Measurements from ENCODE around the gene GAS5. TPM values are rescaled to one million over a fixed set of nuclear protein-coding genes. Genes with fewer than 3 reads are reported as not detected.

GAS5 gene
- total RNA-seq, 2 donors from 2014 or later = 646 to 717 TPM

GRCh38 chr1:173824315-173825081 is 43.3 kb downstream of the GAS5 start, which contains the start of the genes CENPL and DARS2:
Gene CENPL, minus strand, starts transcription at chr1:173824883. Its CDS starts 13,584 bp downstream, at chr1:173811299.
Gene DARS2, plus strand, starts transcription at chr1:173824673. Its CDS starts 557 bp downstream, at chr1:173825230.
- Mint-ChIP-seq H3K36me3 (ENCODE audit: low read depth) (peaks cover 71% of the 10 kb centered on the region), H3K27me3 (no peaks in the 10 kb centered on the region), H3K4me3 (peak within 1 kb of the TSS; percentile 92), H3K4me1 (peaks cover 33% of the 10 kb centered on the region), H3K27ac (peak within 1 kb of the TSS; percentile 97), H3K9me3 (no peaks in the 10 kb centered on the region)
- peak; percentile 91 for ATAC-seq (replicated peaks)

DNA sequence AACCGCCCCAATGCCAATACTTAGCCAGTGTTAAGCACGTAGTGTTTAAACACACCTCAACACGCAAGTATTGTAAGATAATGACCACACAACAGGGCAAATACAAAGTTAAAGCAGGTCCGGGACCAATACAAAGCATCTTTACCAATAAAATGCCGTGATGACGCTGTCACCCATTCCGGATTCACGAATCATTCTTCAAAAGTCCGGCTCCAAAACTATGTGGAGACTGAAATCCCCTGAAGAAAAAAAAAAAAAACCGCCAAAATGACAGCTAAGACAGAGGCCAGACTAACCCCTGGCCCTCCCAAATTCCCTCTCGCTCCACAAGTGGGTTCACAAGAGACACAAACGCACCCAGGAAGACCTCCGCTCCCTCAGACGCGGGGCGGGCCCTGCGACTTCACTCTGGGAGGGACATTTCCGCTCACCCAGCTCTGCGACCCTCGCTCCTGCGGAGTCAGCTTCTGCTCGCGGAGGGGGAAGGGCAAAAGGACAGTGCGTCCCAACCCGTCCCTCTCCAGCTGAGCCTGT is 43.9 kb downstream of the GAS5 start:
- peaks cover 33% of the 10 kb centered on the region for H3K4me1 Mint-ChIP-seq
- peak; percentile 48 for ATAC-seq (replicated peaks)
- no peaks in the 10 kb centered on the region for H3K9me3 Mint-ChIP-seq
- no peaks in the 10 kb centered on the region for H3K27me3 Mint-ChIP-seq
- H3K4me3 Mint-ChIP-seq = peak overlapping the region; percentile 92
- peaks cover 67% of the 10 kb centered on the region for H3K36me3 Mint-ChIP-seq (ENCODE audit: low read depth)
- H3K27ac Mint-ChIP-seq = peak overlapping the region; percentile 97

GRCh38 chr1:173821680-173822079 is 46.1 kb downstream of the GAS5 start:
- H3K36me3 Mint-ChIP-seq (ENCODE audit: low read depth) = peaks cover 69% of the 10 kb centered on the region

GRCh38 chr1:173818459-173818858 is 49.3 kb downstream of the GAS5 start:
- ATAC-seq (replicated peaks) = no peak
- H3K9me3 Mint-ChIP-seq = no peaks in the 10 kb centered on the region
- peaks cover 26% of the 10 kb centered on the region for H3K4me1 Mint-ChIP-seq
- H3K36me3 Mint-ChIP-seq (ENCODE audit: low read depth) = peaks cover 63% of the 10 kb centered on the region
- H3K27ac Mint-ChIP-seq = no peak overlapping the region
- no peaks in the 10 kb centered on the region for H3K27me3 Mint-ChIP-seq
- H3K4me3 Mint-ChIP-seq = no peak overlapping the region

More at GRCh38 chr1:173821680-173822079, 46.1 kb downstream of the GAS5 start:
- Mint-ChIP-seq H3K27ac (no peak overlapping the region), H3K9me3 (no peaks in the 10 kb centered on the region), H3K4me1 (peaks cover 31% of the 10 kb centered on the region), H3K27me3 (no peaks in the 10 kb centered on the region), H3K4me3 (peak overlapping the region; percentile 92)
- no peak for ATAC-seq (replicated peaks)

Other genes with a start within 250 kb of the GAS5 start
- not detected for gene TEX50, start 232.7 kb downstream of the GAS5 start, total RNA-seq
- gene ANKRD45, start 198.1 kb downstream of the GAS5 start, total RNA-seq = not detected
- 10 to 100 TPM; 12.5 to 16.1 TPM for gene KLHL20, start 153.0 kb downstream of the GAS5 start, total RNA-seq
- 10 to 100 TPM; 25.8 to 38.5 TPM for gene DARS2, start 43.3 kb downstream of the GAS5 start, total RNA-seq
- gene CENPL, start 43.1 kb downstream of the GAS5 start, total RNA-seq = 10 to 100 TPM; 25.5 to 33.9 TPM
- gene ZBTB37, start 391 bp upstream of the GAS5 start, total RNA-seq = 10 to 100 TPM; 10.4 to 14.2 TPM
- under 1 TPM; 0.35 to 0.77 TPM for gene SERPINC1, start 49.3 kb upstream of the GAS5 start, total RNA-seq
- 10 to 100 TPM; 25.4 to 38.5 TPM for gene RC3H1, start 154.4 kb upstream of the GAS5 start, total RNA-seq

All from activated T-helper 17 cell treated with anti-CD3 and anti-CD28 coated beads, Interleukin-2, amount 50 U/mL, for 72 hours (primary cell).